Gastroesophageal sphincter (tissue), 3 donors: ENCODE measurements around the gene PCNT.

Experiments used
- CTCF ChIP-seq, 4 experiments: fragments of 200-600 bp in 2 of 4; fragments of 450-650 bp in 2 of 4; sonication (generic) in 1 of 4; IDR thresholded peaks; one replicate each; pipeline ENCODE4 v1.5.1; 2017 to 2019; ENCODE audit warnings: antibody characterized with exemption in 4 of 4, mild to moderate bottlenecking in 2 of 4, moderate library complexity in 2 of 4
- EP300 ChIP-seq: sonication (generic); formaldehyde crosslinking; IDR thresholded peaks from one replicate; pipeline ENCODE4 v1.6.1; 2017; ENCODE audit warnings: antibody characterized with exemption, mild to moderate bottlenecking
- POLR2AphosphoS5 ChIP-seq: sonication (generic); formaldehyde crosslinking; IDR thresholded peaks from one replicate; pipeline ENCODE4 v1.6.1; 2017; ENCODE audit warnings: antibody characterized with exemption

GRCh38 chr21:46304437-46304836, 19.5 kb upstream of the PCNT start:
- TF ChIP-seq CTCF (IDR thresholded peaks at IDR 0.05) (no peak), EP300 (no peak), POLR2AphosphoS5 (no peak)
